Mammary epithelial cell (primary cell): ENCODE results near the gene GALE.

Experiments
- EZH2 ChIP-seq: IDR thresholded peaks from 2 replicates; pipeline ENCODE4 v1.6.1; 2012; ENCODE audit warnings: low read length, inconsistent platforms, borderline replicate concordance
- TF ChIP-seq, protein P1 (sequence below), 2 donors: IDR thresholded peaks in 1 of 2; conservative IDR thresholded peaks in 1 of 2; 2 replicates each; pipeline ENCODE4 v1.5.1; 2011 to 2012; ENCODE audit warnings: inconsistent platforms in 2 of 2, low read length in 2 of 2, mild to moderate bottlenecking in 2 of 2, control low read depth in 1 of 2, low read depth in 1 of 2; ENCODE audit not compliant: insufficient read depth in 1 of 2; ENCODE audit errors: extremely low read depth in 1 of 2

DNA sequence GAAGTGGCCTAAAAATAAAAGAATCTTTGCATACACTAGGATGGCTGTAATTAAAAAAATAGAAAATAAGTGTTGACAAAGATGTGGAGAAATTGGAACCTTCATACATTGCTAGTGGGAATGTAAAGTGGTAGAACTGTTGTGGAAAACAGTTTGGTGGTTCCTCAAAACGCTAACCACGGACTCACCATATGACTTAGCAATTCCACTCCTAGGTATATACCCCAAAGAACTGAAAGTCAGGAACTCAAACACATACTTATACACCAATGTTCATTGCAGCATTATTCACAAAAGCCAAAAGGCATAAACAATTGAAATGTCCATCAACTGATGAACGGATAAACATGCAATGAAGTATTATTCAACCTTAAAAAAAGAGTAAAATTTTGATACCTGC is 35.5 kb upstream of the GALE start:
- no peak for TF ChIP-seq EZH2
- TF ChIP-seq, protein P1, sequence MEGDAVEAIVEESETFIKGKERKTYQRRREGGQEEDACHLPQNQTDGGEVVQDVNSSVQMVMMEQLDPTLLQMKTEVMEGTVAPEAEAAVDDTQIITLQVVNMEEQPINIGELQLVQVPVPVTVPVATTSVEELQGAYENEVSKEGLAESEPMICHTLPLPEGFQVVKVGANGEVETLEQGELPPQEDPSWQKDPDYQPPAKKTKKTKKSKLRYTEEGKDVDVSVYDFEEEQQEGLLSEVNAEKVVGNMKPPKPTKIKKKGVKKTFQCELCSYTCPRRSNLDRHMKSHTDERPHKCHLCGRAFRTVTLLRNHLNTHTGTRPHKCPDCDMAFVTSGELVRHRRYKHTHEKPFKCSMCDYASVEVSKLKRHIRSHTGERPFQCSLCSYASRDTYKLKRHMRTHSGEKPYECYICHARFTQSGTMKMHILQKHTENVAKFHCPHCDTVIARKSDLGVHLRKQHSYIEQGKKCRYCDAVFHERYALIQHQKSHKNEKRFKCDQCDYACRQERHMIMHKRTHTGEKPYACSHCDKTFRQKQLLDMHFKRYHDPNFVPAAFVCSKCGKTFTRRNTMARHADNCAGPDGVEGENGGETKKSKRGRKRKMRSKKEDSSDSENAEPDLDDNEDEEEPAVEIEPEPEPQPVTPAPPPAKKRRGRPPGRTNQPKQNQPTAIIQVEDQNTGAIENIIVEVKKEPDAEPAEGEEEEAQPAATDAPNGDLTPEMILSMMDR (conservative IDR thresholded peaks at IDR 0.05 in 1 of 2, IDR thresholded peaks at IDR 0.05 in 1 of 2; ENCODE audit: extremely low read depth in 1 of 2, insufficient read depth in 1 of 2, low read depth in 1 of 2, low read length in 2 of 2) = no peak
